HepG2 (cell line): Measurements from ENCODE around the gene TAF11L3.

ENCODE experiments used
- ARID5B ChIP-seq: IDR thresholded peaks from 2 replicates; pipeline ENCODE4 v1.4.0; 2020; ENCODE audit warnings: mild to moderate bottlenecking, missing genetic modification reagents
- GABPA ChIP-seq, 2 experiments: IDR thresholded peaks; 2 replicates each; pipeline ENCODE4 v1.6.1; 2011 to 2016; ENCODE audit warnings: low read depth in 2 of 2, low read length in 1 of 2, missing biosample characterization in 1 of 2, missing genetic modification characterization in 1 of 2
- ZNF207 ChIP-seq: fragments of 450-650 bp; IDR thresholded peaks from 2 replicates; pipeline ENCODE4 v1.6.1; 2016; ENCODE audit warnings: antibody characterized with exemption, borderline replicate concordance
- ZNF549 ChIP-seq: sonication (generic); formaldehyde crosslinking; IDR thresholded peaks from 2 replicates; pipeline ENCODE4 v1.5.0; 2020; ENCODE audit warnings: missing genetic modification reagents
- TF ChIP-seq, protein P1 (sequence below): sonication (generic); formaldehyde crosslinking; IDR thresholded peaks from 2 replicates; pipeline ENCODE4 v1.5.0; 2020; ENCODE audit warnings: mild to moderate bottlenecking, missing genetic modification reagents, moderate library complexity

DNA sequence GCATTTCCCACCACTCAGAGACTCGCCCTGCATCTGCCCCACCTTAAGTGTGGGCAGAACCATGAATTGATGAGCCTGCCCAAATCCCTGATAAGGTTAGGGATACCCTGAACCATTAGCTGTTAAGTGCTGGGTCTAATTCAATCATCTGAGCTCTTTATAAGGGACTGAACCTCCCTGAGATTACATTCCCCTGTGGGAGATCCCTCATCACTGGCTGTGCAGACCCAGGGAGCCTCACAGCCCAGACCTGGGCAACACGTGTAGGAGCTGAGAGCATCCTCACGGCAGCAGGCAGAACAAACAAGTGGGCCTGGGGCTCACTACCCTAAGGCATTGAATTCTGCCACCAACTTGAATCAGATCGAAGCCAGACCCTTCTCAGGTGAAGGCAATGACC, 20.7 kb upstream of the TAF11L3 start:
- no peak for TF ChIP-seq ZNF207
- no peak for TF ChIP-seq GABPA (IDR thresholded peaks at IDR 0.05; ENCODE audit: low read depth, low read length)
- no peak for TF ChIP-seq GABPA (CRISPR knock-in tag; IDR thresholded peaks at IDR 0.05; ENCODE audit: low read depth)
- no peak for TF ChIP-seq ZNF549 (CRISPR knock-in tag)
- TF ChIP-seq, protein P1, sequence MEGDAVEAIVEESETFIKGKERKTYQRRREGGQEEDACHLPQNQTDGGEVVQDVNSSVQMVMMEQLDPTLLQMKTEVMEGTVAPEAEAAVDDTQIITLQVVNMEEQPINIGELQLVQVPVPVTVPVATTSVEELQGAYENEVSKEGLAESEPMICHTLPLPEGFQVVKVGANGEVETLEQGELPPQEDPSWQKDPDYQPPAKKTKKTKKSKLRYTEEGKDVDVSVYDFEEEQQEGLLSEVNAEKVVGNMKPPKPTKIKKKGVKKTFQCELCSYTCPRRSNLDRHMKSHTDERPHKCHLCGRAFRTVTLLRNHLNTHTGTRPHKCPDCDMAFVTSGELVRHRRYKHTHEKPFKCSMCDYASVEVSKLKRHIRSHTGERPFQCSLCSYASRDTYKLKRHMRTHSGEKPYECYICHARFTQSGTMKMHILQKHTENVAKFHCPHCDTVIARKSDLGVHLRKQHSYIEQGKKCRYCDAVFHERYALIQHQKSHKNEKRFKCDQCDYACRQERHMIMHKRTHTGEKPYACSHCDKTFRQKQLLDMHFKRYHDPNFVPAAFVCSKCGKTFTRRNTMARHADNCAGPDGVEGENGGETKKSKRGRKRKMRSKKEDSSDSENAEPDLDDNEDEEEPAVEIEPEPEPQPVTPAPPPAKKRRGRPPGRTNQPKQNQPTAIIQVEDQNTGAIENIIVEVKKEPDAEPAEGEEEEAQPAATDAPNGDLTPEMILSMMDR: no peak
- TF ChIP-seq ARID5B: no peak
